Frontal cortex (tissue), 4 donors: Measurements from ENCODE around the gene KTN1. TPM values are rescaled to one million over a fixed set of nuclear protein-coding genes. Genes with fewer than 3 reads are reported as not detected.

Experiments
- DNase-seq, 2 donors: peaks; one replicate each; pipeline ENCODE4 v3.0.0; 2012; ENCODE audit warnings: low spot score in 2 of 2
- FAIRE-seq: peaks from 2 replicates; lab custom pipeline; 2012; peaks lifted over from hg19 to GRCh38; lab: Jason Lieb, UNC
- total RNA-seq: library from RNA; depleted of rRNA; stranded (reverse); fragments of >200 nt; gene quantifications from one replicate; pipeline ENCODE4 v1.2.3, GENCODE V29; 2014
- donor health status: control.
- donor health status: control.
- donor health status: control.

Gene KTN1
- total RNA-seq, 1 donor from 2014 or later, result 76.2 TPM

DNA sequence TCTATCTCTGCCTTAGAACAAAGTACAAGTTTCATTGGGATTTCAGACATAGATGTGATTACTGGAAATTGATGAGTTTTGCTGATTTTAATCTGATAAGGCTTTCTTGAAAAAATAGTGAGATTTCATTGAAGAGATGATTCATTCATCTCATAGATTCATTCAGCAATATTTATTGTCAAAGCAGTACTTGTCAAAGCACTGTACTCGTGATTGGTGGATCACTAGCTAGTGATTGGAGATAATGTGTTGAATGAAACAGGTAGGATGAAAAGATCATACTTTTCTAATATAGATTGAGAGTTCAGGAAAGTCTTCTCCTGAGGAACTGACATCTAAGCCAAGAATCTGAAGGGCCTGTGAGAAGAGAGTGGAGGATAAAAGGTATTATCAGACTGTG lies 71.0 kb downstream of the KTN1 start:
- no peak for DNase-seq
- no peak for FAIRE-seq

DNA sequence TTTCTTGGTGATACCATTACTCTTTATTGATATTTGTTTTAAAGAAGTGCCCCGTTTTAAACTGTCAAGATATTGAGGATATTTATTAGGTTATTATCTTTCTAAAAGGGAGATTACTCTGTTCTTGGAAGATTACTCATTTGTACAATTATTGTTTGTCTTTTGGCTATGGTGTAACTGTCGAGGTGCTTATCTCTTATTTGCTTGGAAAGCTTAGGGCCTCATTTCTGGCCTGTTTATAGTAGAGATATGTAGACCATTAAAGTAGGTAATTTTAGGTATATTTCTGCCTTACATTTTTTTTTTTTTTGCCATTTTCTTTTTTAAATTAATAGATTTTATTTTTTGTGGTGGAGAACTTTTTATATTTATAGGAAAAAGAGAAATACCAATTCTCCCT lies 74.2 kb downstream of the KTN1 start:
- FAIRE-seq, result no peak
- DNase-seq, result no peak

DNA sequence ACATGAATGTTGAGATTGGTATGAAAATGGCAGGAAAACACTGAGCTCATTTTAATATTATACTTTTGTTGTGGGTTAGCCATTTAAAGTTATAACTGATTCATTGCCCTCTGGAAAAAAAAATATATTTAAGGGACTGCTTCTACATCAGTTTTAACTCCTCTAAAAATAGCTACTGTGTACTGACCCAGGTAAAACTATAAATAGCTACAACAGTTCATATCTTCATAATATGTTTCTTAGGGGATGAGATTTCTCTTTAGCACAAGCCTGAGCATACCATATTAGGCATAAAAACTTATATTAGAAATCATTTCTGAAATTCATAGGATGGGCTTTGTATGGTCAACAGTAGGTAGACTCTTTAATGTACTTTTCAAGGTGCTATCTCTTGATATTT lies 81.0 kb downstream of the KTN1 start:
- FAIRE-seq (no peak), DNase-seq (no peak)

DNA sequence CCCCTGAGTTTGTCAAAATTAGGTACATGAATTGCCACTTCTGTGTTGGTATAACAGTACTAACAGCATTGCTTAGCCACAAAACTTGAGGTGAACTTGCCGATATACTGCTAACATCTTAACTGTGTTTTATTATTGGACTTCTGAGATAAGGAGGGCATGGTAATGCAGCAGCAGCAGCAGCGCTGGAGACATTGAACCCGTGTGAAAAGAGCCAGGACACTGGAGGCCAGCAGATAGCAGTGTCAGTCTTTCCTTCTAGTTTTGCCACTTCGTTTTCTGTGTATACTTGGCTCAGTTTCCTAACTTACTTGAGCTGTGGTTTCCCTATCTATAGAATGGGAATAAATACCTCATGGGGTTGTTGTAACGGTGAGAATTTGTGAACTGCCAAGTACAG lies 82.7 kb downstream of the KTN1 start:
- no peak for DNase-seq
- FAIRE-seq, result no peak

DNA sequence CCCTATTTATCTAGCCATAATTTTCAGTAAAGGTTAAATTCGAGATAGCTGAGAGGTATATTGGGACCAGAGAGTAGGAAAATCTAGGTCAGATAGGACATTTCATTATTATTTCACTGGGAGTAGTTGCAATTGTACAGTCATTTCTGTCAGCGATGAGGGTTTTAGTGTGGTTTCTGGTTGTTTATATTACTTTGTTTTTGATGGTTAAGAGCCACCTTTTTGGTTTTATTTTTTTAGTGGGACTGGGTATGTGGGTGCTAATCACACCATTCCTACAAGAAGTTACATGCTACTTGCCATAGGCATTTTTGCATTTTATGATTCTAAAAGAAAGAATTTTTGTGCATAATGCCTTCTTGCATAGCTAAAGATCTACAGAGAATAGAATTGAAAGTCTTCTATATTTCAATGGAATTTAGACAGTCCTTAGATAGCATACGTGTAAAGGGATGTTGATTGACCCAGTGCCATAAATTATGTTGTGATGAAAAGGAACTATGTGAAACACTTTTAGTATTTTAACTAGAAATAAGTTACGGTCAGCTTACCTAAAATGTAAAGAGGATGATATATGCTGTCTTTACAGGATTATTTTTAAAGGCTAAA lies 85.2 kb downstream of the KTN1 start:
- FAIRE-seq, result no peak
- DNase-seq, result no peak

DNA sequence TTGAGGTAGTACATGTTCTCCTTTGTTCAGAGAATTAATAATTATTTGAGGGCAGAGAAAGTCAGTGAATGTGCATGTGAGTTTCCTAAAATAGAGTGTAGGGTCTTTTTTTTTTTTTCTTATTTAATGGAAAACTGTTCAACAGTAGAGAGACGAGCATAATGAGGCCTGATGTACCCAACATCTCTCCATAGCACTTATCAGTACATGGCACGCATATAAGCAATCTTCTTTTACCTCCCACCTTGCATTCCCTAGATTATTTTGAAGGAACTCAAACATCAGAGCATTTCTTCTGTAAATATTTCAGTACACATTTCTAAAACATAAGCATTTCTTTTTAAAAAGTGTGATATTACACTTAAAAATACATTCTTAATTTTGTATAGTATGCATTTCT lies 87.8 kb downstream of the KTN1 start:
- FAIRE-seq, result no peak
- no peak for DNase-seq

DNA sequence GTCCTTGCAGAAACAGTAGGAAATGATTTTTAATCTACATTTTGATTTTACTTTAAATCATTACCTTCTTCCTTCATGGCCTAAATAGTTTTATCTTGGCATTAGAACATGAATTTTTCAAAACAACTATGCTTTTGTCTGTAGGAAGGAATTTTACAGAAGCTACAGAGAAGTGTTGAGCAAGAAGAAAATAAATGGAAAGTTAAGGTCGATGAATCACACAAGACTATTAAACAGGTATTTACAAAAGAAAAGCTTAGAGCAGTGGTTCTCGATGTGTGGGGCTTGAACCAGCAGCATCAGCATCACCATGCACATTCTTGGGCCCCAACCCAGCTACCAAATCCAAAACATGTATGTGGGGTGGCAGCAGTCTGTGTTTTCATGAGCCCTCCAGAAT lies 91.6 kb downstream of the KTN1 start:
- DNase-seq, result no peak
- no peak for FAIRE-seq

DNA sequence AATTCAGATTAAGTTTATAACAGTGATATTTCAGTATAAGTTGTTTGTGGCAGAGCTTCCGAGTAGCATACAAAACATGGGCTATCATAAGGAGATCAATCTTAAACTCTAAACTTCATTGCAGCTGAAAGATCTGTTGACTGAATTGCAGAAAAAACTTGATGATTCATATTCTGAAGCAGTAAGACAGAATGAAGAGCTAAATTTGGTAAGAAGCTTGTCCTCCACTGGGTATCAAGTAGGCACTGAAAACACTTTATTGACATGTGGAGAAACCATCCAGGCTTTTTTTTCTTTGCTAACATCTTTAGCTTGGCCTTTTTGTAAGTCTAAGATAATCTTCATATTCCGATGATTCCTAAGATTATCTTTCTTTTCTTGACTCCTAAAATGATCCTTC lies 93.0 kb downstream of the KTN1 start:
- DNase-seq, result no peak
- FAIRE-seq, result no peak

DNA sequence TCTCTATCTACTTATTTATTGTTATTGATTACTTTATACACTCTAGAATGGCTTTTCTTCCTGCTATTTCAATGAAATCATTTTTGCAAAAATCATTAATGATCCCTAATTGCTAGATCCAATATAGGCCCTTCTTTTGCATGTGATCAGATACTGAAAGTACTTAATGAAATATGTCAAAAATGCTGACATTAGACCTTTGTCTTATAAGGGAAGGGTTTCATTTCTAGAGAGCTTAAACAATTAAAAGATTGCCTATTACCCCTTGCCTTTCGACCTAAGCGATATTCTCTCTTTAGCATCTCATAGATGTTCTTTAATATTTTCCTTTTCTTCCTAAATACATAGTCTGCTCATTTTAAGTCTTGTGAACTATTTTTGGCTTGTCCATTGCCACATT lies 101.1 kb downstream of the KTN1 start:
- FAIRE-seq (no peak), DNase-seq (no peak)

DNA sequence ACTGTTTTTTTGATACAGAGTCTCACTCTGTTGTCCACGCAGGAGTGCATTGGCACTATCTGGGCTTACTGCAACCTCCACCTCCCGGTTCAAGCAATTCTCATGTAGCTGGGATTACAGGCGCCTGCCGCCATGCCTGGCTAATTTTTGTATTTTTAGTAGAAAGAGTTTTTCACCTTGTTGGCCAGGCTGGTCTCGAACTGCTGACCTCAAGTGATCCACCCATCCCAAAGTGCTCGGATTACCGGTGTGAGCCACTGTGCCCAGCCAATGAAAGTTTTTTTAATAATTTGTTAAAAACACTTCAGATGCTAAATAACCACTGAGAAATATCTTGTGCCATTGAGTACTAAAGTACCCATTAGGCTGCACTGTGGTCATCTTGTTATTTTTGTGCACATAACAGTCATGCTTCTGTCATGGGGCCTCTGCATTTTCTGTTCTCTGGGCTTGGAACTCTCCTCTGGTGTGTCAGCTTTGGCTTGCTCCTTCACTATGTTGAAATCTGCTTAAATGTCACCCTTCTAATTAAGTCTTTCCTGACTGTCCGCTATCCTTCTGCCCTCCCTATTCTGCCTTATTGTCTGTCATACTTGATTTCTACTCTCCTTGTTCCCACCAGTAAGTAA lies 105.1 kb downstream of the KTN1 start:
- no peak for DNase-seq
- FAIRE-seq, result no peak

DNA sequence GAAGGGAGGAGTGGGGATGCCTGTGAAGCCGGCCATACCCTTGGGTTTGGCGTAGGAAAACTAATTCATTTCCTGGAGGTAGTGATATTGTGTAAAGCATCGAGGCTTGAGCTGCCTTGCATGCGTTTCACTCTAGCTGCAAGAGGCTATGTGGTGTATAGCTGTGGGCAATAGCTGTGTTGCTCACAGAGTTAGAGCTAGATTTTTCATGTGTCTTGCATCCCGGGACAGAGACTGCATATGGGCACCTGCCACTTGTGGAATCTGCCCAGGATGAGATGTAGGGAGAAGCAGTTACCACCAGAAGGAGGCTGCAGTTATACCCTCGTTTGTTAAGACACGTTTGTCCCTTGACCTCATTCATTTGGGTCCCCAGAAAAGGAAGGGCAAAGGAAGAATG lies 106.7 kb downstream of the KTN1 start:
- FAIRE-seq (no peak), DNase-seq (no peak)

DNA sequence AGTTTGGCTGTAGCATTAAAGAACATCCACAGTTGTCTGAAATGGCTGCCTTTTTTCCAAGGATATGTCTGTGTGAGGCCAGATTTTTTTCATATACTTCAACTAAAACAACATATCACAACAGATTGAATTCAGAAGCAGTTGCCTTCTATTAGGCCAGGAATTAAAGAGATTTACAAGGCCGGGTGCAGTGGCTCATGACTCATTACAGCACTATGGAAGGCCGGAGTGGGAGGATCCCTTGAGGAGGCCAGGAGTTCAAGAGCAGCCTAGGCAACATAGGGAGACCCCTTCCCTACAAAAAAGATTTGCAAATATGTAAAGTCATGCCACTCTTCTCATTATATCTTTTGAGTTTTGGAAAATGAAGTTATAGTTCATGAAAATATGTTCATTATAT lies 108.6 kb downstream of the KTN1 start:
- no peak for DNase-seq

DNA sequence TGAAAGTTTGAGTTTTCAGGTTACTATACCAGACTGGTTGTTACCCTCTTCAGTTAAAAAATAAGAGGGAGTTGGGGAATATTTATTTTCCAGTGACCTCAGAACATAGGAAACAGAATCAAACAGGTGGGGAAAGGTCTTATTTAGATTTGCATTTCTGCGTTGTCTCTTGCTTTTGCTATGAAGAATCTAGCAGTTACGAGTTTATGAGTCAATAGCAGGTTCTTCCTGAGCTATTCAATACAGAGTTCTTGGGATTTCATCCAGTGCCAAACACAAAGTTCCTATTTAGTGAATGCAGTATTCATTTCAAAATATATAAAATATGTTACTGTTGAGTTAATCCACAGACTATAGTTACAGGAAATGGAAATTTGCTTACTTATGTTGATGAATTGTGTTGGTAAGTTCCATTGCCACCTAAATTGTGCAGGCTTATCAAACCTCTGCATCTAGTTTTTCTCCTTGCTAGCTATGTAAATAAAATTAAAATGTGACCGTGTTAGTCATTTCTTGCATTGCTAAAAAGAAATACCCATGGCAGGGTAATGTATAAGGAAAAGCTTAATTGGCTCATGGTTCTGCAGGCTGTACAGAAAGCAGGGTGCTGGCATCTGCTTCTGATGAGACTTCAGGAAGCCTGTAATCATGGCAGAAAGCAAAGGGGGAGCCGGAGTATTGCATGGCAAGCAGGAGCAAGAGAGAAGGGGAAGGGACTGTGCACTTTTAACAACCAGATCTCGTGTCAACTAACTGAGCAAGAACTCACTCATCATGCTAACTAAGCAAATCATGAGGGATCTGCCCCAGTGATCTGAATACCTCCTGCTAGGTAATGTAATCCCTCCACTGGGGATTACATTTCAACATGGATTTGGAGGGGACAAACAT lies 110.2 kb downstream of the KTN1 start:
- FAIRE-seq (no peak), DNase-seq (no peak)

More for the DNA sequence above, 108.6 kb downstream of the KTN1 start:
- no peak for FAIRE-seq

DNA sequence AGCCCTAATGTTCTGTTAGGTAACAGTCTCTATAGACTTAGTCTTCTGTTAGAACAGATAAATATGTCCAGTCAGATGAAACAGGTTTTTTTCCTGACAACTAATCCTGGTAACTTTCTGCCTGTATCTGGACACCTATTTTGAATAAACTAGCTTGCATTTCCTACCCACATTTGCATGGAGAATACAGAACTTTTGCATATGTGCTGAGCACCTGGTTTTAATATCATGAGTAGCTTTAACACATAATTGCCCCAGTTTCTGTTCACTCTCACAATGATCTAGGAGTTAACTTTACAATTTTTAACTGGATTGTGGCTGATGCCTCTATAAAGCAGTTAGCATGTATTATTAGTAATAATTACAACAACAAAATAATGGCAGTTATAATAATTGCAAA lies 111.7 kb downstream of the KTN1 start:
- FAIRE-seq, result no peak
- no peak for DNase-seq

DNA sequence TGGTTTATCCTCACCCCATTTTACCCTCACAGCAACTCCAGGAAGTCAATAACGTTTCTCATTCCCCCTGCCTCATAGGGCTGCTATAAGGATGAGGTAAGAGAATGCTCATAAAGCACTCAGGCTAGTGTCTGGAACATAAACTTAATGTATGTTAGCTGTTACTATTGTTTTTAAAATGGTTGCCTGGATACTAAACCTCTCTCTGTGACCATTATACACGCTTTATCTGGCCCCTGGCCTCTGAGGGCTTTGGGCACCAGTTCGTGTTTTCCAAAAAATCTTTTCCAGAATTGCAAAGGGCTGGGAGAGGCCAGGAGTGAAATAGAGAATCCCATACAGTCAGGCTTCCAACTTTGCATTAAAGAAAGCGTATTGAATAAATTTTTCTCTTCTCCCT lies 113.9 kb downstream of the KTN1 start:
- DNase-seq (no peak), FAIRE-seq (no peak)

DNA sequence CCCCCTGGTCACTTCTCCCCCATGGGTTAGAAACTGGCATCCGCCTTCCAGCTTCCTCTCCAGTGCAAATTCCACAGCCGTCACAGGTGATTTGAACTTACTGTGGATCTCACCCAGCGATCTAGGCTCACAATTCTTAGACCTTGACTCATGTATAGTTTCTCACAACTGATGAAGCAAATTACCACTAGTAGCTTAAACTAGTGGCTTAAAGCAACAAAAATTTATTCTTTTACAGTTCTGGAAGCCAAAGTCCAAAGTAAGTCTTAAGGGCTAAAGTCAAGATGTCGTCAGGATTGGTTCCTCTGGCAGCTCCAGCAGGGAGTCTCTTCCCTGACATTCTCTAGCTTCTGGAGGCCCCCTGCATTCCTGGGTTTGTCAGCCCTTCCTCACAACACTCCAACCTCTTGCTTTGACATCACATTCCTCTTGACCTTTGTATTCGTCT lies 117.4 kb downstream of the KTN1 start:
- DNase-seq (no peak), FAIRE-seq (no peak)

DNA sequence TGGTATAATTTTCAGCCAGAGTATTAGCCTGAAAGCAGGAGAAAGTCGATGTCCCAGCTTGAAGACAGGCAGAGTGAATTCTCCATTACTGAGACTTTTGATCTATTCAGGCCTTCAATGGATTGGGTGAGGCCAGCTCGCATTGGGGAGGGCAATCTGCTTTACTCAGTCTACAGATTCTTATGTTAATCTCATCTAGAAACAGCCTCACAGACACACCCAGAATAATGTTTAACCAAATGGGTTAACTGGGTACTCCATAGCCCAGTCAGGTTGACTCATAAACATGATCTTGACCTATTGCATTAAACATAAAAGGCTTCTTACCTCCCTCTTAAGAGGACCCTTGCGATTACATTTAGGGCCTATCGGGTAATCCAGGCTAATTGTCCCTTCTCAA lies 118.0 kb downstream of the KTN1 start:
- DNase-seq, result no peak
- no peak for FAIRE-seq

DNA sequence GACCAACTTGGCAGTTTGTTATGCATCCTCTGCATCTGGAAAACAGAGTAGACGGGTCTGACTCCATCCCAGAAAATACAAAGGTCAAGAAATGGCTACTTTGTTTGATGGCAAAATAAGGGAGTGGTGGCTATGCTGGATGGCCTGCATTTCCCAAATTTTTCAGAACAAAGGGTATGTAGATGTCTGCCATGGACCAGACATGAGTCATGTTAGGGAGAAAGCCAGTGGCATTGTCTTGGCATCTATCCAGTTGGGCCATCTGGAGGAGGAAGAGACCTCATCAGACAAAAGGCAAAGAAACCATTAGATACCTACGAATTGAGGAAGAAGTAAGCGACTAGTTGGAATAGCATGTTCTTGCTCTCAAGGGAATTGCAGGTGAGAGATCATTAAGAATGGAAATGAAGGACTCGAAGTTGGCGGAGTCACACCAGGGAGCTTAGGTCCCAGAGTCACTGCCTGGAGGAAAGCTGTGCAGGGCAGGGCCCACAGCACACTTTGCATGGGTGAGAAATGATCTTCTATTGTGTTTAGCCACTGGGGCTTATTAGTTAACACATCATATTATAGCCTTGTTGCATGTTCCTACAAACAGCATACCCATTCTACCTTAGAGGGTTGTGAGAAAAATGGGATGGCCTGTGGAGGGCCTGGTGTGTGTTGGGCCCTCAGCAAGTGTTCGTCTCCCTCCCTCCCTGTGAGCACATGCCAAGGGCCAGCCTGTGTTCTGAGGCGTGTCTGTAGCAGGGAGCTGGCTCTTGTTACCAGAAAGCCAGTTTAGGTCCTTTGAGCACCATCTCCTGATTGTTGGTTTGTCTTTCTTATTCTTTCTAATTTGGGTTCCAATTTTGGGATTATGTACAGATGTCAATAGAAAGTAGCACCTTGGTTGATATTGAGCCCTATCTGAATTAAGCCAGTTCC lies 119.4 kb downstream of the KTN1 start:
- DNase-seq (no peak), FAIRE-seq (no peak)

DNA sequence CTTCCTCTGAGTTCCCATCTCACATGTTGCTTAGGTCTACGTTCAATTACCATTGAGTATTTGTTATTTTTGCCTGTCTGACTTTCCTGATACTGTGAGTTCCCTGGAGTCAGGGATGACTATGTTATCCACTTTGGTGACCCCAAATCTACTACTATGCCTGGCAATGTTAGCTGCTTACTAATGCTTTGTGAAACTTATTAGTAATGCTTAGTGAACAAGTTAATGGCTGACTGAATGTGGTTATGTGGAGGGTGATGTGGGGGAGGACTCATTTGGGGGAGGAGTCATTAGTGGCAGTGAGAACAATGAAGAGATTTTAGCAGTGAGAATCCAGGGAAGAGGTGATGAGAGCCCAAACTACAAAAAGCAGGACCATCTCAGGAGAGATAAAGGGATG lies 121.6 kb downstream of the KTN1 start:
- DNase-seq, result no peak
- no peak for FAIRE-seq

DNA sequence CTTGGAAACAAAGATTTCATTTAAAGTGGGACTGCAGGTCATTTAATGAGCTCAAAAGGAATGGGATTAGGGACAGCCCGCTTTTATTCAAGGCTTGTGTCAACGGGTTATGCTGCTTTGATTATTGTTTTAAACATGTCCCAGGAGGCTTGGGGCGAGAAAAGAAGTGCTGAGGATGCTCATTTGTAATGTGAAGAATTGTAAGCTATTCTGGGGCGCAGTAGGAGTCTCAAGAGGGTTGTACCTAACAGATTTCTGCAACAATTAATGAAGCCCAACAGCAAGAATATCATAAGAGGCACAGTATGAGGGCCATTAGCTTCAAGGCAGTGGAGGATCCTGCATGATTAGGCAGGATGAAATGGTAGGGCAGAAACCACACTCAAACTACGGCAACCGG lies 122.5 kb downstream of the KTN1 start:
- DNase-seq (no peak), FAIRE-seq (no peak)
